ENCODE data around the gene GPRC5A. TPM values are rescaled to one million over a fixed set of nuclear protein-coding genes. Genes with fewer than 3 reads are reported as not detected.

GPRC5A gene
- total and polyA plus RNA-seq, 8 donors, result 0.58 to 112 (median 23.9) TPM

- no peak for DNase-seq
- Histone ChIP-seq H3K27ac (no peak overlapping the region), H3K36me3 (no peaks in the 10 kb centered on the region), H3K9me3 (no peaks in the 10 kb centered on the region), H3K4me1 (no peaks in the 10 kb centered on the region), H3K27me3 (no peaks in the 10 kb centered on the region), H3K4me3 (no peak overlapping the region)
- intact Hi-C loops (cut with DNase I; ENCODE audit: low total_unique reads), result no loop called here
- 91 to 96% (median 92%) methylated on average over 10 of the region's 10 CpGs for WGBS, 5 donors
- TF ChIP-seq POLR2AphosphoS5 (IDR thresholded peaks at IDR 0.05) (no peak), EP300 (IDR thresholded peaks at IDR 0.05) (no peak), POLR2A (IDR thresholded peaks at IDR 0.05) (no peak), CTCF (IDR thresholded peaks at IDR 0.05) (no peak)
These were observed 50.3 kb downstream of the GPRC5A start for GRCh38 chr12:12941450-12942350.

- no peak for TF ChIP-seq CTCF (IDR thresholded peaks at IDR 0.05)
- TF ChIP-seq POLR2AphosphoS5 (IDR thresholded peaks at IDR 0.05), result no peak
- no peaks in the 10 kb centered on the region for H3K27me3 ChIP-seq
- H3K4me3 ChIP-seq, result no peak overlapping the region
- no peak for DNase-seq
- H3K27ac ChIP-seq, result no peak overlapping the region
- 88 to 98% (median 93%) methylated on average over 8 of the region's 8 CpGs for WGBS, 5 donors
- no peaks in the 10 kb centered on the region for H3K4me1 ChIP-seq
- intact Hi-C loops (cut with DNase I; ENCODE audit: low total_unique reads), result no loop called here
- H3K9me3 ChIP-seq, result no peaks in the 10 kb centered on the region
- no peaks in the 10 kb centered on the region for H3K36me3 ChIP-seq
These were observed 52.4 kb downstream of the GPRC5A start for GRCh38 chr12:12943586-12944260.

- TF ChIP-seq POLR2AphosphoS5 (IDR thresholded peaks at IDR 0.05) (no peak), EP300 (IDR thresholded peaks at IDR 0.05) (no peak)
- Histone ChIP-seq H3K4me1 (no peaks in the 10 kb centered on the region), H3K36me3 (no peaks in the 10 kb centered on the region), H3K4me3 (no peak overlapping the region), H3K9me3 (no peaks in the 10 kb centered on the region), H3K27ac (no peak overlapping the region), H3K27me3 (no peaks in the 10 kb centered on the region)
- intact Hi-C loops (cut with DNase I; ENCODE audit: low total_unique reads), result no loop called here
- DNase-seq, result no peak
These were observed 54.2 kb downstream of the GPRC5A start for GRCh38 chr12:12945591-12945990.

GRCh38 chr12:12946686-12947355 is 55.5 kb downstream of the GPRC5A start:
- TF ChIP-seq EP300 (IDR thresholded peaks at IDR 0.05) (no peak), POLR2AphosphoS5 (IDR thresholded peaks at IDR 0.05) (no peak), CTCF (IDR thresholded peaks at IDR 0.05) (no peak), POLR2A (IDR thresholded peaks at IDR 0.05) (no peak)
- DNase-seq, result no peak
- H3K4me3 ChIP-seq, result no peak overlapping the region
- no peaks in the 10 kb centered on the region for H3K9me3 ChIP-seq
- H3K36me3 ChIP-seq, result no peaks in the 10 kb centered on the region
- H3K4me1 ChIP-seq, result no peaks in the 10 kb centered on the region
- no peaks in the 10 kb centered on the region for H3K27me3 ChIP-seq
- intact Hi-C loops (cut with DNase I; ENCODE audit: low total_unique reads), result no loop called here
- no peak overlapping the region for H3K27ac ChIP-seq
- WGBS, 5 donors, result 58 to 74% (median 69%) methylated on average over 7 of the region's 7 CpGs
